Natural killer cell (primary cell): ENCODE results near the gene NPHP3. TPM values are rescaled to one million over a fixed set of nuclear protein-coding genes. Genes with fewer than 3 reads are reported as not detected.

ENCODE experiments used
- ATAC-seq, 3 donors: fragments of 150-1000 bp in 2 of 3; fragments of 200-7000 bp in 1 of 3; cut with Tn5 transposase; 1 replicate in 1 of 3; 2 replicates in 2 of 3; pipeline ENCODE4 v1.10.0; 2021; ENCODE audit warnings: mild to moderate bottlenecking in 2 of 3, moderate library complexity in 2 of 3
- DNase-seq, 2 donors: peaks; one replicate each; pipeline versions ENCODE4 v3.0.0 to v3.0.0-alpha.2; 2013 to 2021; ENCODE audit warnings: mixed read lengths in 1 of 2
- H3K27ac ChIP-seq: one replicate; pipeline ENCODE4 v1.5.1; 2013; ENCODE audit warnings: mild to moderate bottlenecking, low read length
- H3K27me3 ChIP-seq: one replicate; pipeline ENCODE4 v1.6.1; 2013; ENCODE audit warnings: low read length; ENCODE audit not compliant: control insufficient read depth, insufficient read depth
- H3K36me3 ChIP-seq: one replicate; pipeline ENCODE4 v1.6.1; 2013; ENCODE audit warnings: low read length; ENCODE audit not compliant: control insufficient read depth, insufficient read depth
- H3K4me1 ChIP-seq: one replicate; pipeline ENCODE4 v1.6.1; 2013; ENCODE audit warnings: low read length; ENCODE audit not compliant: control insufficient read depth, insufficient read depth
- H3K4me3 ChIP-seq: one replicate; pipeline ENCODE4 v1.5.1; 2013; ENCODE audit warnings: low read length
- H3K9me3 ChIP-seq: one replicate; pipeline ENCODE4 v1.6.1; 2013; ENCODE audit warnings: low read length; ENCODE audit not compliant: control insufficient read depth, insufficient read depth
- H3K27ac Mint-ChIP-seq, 2 donors: one replicate each; pipeline ENCODE4 v1.8.0; 2022; ENCODE audit warnings: mild to moderate bottlenecking in 2 of 2, mixed read lengths in 2 of 2, moderate library complexity in 1 of 2
- H3K27me3 Mint-ChIP-seq, 2 donors: one replicate each; pipeline ENCODE4 v1.8.0; 2022; ENCODE audit warnings: low read depth in 2 of 2, mixed read lengths in 2 of 2
- H3K36me3 Mint-ChIP-seq: one replicate; pipeline ENCODE4 v1.8.0; 2022; ENCODE audit warnings: mixed read lengths
- H3K4me1 Mint-ChIP-seq, 2 donors: one replicate each; pipeline ENCODE4 v1.8.0; 2022; ENCODE audit warnings: mixed read lengths in 2 of 2
- H3K4me3 Mint-ChIP-seq: one replicate; pipeline ENCODE4 v1.8.0; 2022; ENCODE audit warnings: mild to moderate bottlenecking, moderate library complexity, mixed read lengths
- H3K9me3 Mint-ChIP-seq, 2 donors: one replicate each; pipeline ENCODE4 v1.8.0; 2022; ENCODE audit warnings: mixed read lengths in 2 of 2
- CTCF ChIP-seq: fragments of 200-600 bp; IDR thresholded peaks from one replicate; pipeline ENCODE4 v1.8.0; 2022; ENCODE audit warnings: antibody characterized with exemption
- intact Hi-C: fragments of 100-400 bp; cut with micrococcal nuclease; formaldehyde crosslinking; loops from one replicate; pipeline ENCODE4 v1.14.2; 2022
- total RNA-seq, 4 donors: library from RNA; stranded (reverse); fragments of 120-200 nt in 1 of 4; gene quantifications; one replicate each; pipeline versions ENCODE4 v1.2.3 to v1.2.4, GENCODE V29; 2013 to 2022

NPHP3 gene
- total RNA-seq, 3 donors from 2014 or later (not counting 1 experiment from before 2014, with no cell fraction given), result 17.9 to 20.1 (median 20.0) TPM

DNA sequence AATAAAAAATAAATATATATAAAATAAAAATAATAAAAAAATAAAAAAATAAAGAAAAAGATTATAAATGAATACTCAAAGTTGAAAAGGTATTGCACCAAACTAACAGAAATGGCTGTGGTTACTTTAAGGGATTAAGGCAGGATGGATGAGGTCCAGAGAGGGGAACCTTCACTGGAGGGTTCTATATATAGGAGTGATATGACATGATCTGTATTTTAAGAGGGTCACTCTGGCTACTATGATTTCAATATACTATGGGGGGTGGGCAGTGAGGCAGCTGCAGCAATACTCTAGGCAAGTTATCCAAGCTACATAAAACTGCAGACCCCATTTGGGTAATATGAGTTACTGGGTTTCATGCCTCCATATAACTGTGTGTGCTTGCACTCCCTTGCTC lies 87.2 kb downstream of the NPHP3 start:
- Mint-ChIP-seq H3K27ac (no peak overlapping the region), H3K9me3 (no peaks in the 10 kb centered on the region), H3K27me3 (no peaks in the 10 kb centered on the region), H3K4me1 (no peaks in the 10 kb centered on the region), H3K4me3 (no peak overlapping the region), H3K36me3 (no peaks in the 10 kb centered on the region)
- Histone ChIP-seq H3K27me3 (no peaks in the 10 kb centered on the region), H3K9me3 (no peaks in the 10 kb centered on the region), H3K4me3 (no peak overlapping the region), H3K4me1 (no peaks in the 10 kb centered on the region), H3K27ac (no peak overlapping the region), H3K36me3 (peaks cover 17% of the 10 kb centered on the region)
- ATAC-seq (no peak), DNase-seq (no peak)
- TF ChIP-seq CTCF, result no peak
- intact Hi-C loops, result no loop called here

Other genes starting within 250 kb of the NPHP3 start
- gene ACKR4, start 125.1 kb downstream of the NPHP3 start, total RNA-seq, result under 1 TPM in 2 of 3 donors, not detected in 1; 0.14 to 0.32 TPM
- 10 to 100 TPM; 15.8 to 30.6 (median 25.2) TPM for gene ACAD11, start 62.6 kb downstream of the NPHP3 start, total RNA-seq
- gene UBA5, start 62.1 kb downstream of the NPHP3 start, total RNA-seq, result 10 to 100 TPM; 37.8 to 51.0 (median 46.1) TPM